Frontal cortex (tissue), 4 donors: ENCODE results near the gene SP2. TPM values are rescaled to one million over a fixed set of nuclear protein-coding genes. Genes with fewer than 3 reads are reported as not detected.

Experiments
- DNase-seq, 2 donors: peaks; one replicate each; pipeline ENCODE4 v3.0.0; 2012; ENCODE audit warnings: low spot score in 2 of 2
- FAIRE-seq: peaks from 2 replicates; lab custom pipeline; 2012; peaks lifted over from hg19 to GRCh38; lab: Jason Lieb, UNC
- total RNA-seq: library from RNA; depleted of rRNA; stranded (reverse); fragments of >200 nt; gene quantifications from one replicate; pipeline ENCODE4 v1.2.3, GENCODE V29; 2014
- donor health status: control.
- donor health status: control.
- donor health status: control.

Gene SP2
- total RNA-seq, result 0.82 TPM

GRCh38 chr17:47895856-47896671, at the start of gene SP2:
Gene SP2, plus strand, starts transcription at chr17:47896236. Its CDS starts 51 bp downstream, at chr17:47896287.
- FAIRE-seq (peak; percentile 96), DNase-seq (peak; percentile 95 to 97)

GRCh38 chr17:47846716-47847340, 49.2 kb upstream of the SP2 start:
- FAIRE-seq (no peak), DNase-seq (no peak)

- FAIRE-seq (no peak), DNase-seq (no peak)
These were observed 48.5 kb upstream of the SP2 start for GRCh38 chr17:47847341-47848197.

DNA sequence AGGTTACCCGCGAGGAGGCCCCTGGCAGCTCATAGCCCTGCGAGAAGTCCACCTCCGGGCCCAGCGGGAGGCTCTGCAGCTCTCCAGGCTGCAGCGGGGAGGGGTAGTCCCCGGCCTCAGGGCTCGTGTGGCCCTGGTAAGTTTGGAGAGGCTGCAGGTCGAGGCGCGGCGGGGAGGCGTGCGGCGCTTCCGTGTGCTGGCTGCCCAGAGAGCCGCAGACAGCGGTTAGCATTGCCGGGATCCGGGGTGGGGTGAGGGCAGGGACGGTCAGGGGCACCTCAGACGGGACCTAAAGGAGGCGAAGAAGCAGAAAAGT, 47.9 kb upstream of the SP2 start:
- DNase-seq, result no peak
- FAIRE-seq, result no peak

DNA sequence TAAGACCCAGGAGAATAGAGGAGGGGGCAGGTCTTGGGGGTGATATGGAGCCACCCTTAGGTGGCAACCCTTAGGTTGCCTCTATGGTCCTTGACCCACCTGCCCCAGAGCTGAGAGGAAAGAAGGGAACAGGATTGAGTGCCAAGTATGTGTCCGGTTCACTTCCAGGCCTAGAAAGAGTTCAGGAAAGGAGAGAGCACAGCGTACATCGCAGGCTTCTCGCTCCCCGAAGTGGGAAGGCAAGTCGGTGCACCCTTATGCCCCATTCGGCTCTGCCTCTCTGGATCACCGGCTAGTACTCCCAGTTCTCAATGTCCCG, 45.7 kb upstream of the SP2 start:
- DNase-seq (no peak), FAIRE-seq (no peak)

DNA sequence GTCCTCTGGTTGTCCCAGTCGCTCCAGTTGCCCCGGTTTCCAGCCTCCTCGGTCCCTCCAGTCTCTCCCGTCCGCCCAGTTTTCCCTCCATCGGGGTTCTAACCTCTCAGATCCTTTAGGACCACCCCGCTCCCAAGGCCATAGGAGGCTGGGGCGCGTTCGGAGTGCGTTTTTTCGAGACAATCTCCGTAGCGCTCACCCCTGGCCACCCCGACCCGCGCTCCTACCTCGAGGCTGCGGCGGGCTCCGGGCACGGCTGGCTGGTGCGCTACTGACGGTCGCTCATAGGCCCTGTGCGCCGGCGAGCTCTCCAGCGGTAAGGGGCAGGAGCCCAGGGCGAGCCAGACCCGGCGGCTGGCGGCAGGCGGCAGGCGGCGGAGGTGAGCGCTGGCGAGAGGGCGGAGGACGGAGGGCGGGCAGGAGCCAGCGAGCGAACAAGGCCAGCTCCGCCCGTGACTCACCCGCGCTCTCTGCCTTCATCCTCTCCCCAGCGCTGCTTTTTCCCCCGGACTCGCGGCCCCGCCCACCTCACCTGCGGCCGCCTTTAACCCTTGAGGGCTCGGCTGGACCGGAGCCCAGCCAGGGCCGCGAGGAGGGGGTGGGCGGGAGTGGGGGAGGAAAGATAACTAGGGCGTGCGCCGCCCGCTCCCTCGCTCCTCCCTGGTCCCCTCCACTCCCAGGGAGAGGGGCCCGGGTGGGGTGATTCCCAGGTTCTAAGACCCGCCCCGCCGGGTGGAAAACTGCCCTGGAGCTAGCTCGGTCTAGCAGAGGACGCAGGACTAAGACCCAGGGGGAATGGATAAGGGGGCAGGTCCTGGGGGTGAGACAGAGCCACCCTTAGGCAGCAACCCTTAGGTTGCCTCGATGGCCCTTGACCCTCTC, 45.1 kb upstream of the SP2 start, which contains the start of gene SP6:
SP6 (minus strand) TSS at position 472 of the 882 bp plus-strand sequence. CDS start 2,734 bp downstream, outside the sequence.
- DNase-seq (peak; percentile 40 to 72), FAIRE-seq (no peak)

DNA sequence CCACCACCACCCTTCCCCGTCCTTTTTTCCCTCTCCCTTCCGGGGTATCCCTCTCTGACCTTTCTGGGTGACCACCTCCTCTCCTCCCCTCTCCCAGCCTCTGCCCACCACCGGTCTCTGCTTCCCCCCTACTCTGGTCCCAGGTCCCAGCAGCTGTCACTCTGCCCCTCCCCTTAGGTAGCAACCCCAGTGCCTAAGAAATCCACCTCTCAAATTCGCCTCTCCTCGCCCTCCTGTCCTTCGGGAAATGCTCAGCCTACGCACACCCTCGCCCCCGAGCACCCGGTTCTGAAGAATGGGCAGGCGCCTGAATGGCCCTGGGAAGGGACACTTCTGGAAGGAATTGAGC, 44.3 kb upstream of the SP2 start:
- no peak for DNase-seq
- FAIRE-seq, result no peak

DNA sequence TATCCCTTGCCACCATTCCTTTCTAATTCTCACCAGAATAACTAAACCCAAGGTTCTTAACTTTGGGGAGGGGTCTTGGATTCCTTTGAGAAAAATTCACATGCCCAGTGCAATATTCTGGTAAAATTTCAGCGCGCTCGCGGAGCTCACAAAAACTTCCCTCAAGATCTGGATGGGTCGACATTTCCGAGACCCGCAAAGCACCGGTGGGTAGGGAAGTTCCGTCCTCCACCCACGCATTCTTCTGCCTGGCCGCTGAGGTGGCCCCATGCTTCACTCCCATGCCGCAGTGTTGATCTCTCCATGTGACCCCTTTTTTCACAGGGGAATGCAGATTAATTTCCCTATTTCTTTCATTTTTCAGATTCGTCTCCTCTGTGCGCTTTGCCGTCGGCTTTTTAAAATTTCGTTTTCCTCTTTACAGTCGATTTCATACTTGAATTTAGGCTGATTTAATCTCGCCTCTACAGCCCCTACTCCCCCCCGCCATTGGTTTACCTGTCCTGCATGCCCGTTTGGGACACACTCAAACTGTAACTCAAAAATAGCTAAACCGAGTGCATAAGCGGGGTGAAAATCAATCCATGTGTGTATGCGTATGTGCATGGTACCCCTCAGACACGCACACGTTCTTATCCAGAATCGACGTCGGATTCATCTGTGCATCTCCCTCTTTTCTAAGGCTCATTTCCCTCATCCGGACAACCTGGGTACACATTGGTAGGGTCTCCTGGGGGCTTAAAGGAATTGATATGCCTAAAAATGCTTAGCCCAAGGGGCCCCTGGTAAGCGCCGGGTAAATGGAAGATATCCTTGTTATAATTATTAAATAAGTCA, 43.7 kb upstream of the SP2 start:
- FAIRE-seq, result no peak
- DNase-seq, result no peak

GRCh38 chr17:47853616-47854015, 42.4 kb upstream of the SP2 start:
- DNase-seq (no peak), FAIRE-seq (no peak)

- DNase-seq (no peak), FAIRE-seq (no peak)
These were observed 40.3 kb upstream of the SP2 start for GRCh38 chr17:47855737-47856136.

- no peak for FAIRE-seq
- DNase-seq, result no peak
These were observed 39.2 kb upstream of the SP2 start for GRCh38 chr17:47856830-47857229.

DNA sequence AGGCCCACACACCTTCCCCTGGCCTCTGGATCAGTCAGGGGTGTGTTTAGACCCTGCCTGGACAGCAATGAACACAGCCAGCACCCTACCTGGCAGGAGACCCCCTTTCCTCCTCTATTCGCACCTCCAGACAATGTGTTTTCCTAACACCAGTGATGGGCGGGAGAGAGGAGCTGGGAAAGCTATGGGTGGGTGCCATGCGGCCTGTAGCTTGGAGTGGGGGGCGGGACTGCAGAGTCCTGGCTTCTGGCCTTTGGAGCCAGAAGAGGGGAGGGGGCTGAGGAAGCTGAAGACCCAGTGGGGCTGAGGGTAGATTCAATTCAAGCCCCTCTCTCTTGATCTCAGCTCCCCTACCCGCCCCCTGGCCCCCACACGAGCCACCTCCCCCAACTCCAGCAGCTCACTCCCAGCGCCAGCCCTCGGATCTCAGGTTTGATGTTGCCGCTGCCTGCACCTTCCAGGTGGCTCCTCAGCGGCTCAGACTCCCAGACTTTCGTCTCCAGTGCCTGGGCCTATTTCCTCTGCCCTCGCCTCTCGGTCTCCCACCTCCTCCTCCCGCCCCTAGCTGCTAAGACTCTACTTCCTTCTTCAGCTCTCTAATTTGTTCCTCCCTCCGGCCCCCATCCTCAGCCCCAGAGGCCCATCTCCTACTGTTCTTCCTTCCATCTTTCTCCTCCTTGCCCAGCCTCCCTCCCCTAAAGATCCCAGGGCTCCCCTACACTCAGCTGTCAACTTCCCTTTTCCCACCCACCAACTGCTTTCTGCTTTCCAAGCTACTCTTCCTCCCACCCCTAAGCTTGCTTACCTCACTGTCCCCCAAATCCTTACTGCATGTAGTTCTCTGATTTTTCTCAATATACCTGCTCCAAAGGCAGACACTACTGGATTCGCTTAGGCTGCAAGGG, 38.2 kb upstream of the SP2 start:
- FAIRE-seq (no peak), DNase-seq (no peak)

- DNase-seq (no peak), FAIRE-seq (no peak)
These were observed 35.6 kb upstream of the SP2 start for GRCh38 chr17:47860386-47860785.

DNA sequence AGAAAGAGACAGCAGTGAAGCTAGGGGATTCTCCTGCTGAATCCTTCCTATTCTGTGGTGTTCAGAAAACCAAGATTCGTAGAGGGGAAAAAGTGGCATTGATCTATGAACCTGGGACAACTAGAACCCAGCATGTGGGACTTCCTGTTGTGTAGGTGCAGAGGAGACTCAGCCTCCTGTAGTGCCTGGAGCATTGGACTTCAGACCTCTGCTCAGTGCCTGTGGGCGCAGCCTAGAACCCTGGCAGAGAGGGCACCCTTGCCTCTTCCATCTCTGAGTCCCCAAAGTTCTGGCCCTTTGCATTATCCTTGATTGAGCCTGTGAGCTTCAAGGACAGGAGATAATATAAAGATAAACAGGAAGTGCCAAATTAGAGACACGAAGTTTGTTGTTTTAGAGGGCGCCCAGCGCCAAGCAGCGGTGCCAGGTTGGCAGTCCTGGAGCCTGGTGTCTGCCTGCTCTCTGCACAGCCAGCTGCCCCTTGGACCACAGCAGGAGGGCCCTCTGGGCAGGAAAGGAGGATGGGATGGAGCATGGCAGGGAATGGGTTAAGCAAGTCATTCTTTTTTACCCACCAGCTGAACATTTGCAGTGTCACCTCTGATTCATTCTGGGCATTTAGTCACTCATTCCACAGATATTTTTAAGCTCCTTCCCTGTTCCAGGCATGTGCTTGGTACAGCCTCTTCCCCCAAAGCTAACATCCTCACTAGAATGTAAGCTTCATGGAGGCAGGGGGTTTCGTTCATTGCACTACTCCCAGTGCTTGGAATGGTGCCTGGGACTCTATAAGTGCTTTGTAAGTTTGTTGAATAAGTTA, 33.2 kb upstream of the SP2 start:
- no peak for FAIRE-seq

DNA sequence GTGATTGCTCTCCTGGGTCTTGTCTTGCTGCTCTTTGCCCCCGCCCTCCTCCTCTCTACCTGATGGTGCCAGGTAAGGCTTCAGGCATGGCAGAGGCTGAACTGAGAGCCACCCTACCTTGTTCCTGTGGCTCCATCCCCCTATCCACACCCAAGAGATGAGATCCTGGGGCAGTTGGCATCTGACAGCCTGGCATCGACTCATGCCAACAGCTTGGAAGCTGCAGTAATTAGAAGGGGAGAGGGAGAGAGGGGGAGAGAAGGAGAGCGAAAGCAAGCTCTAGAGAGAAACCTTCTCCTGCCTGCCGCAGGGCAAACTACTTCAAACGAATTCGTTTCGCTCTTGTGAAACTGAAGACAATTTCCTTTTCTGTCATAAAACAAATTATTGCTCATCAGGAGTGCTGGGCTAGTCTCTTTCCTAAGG, 31.2 kb upstream of the SP2 start:
- DNase-seq (no peak), FAIRE-seq (no peak)

More for the DNA sequence above, 33.2 kb upstream of the SP2 start:
- no peak for DNase-seq

DNA sequence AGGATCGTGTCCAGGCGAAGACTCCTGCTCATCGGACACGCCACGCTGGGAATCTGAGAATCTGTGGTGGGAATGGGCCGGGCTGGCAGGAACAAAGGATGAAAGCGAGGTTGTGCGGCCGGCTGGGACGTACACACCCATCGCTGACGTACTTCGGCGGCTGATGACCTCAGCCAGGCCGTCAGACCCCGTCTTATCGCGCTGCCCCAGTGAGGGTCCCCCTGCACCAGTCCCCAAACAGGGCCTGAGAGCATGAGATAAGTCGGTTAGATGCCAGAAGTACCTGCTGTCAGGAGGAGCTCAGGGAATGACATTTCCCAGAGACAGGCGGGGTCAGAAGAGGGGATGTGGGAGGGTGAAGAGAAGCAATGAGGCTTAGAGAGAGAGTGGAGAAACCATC, 29.1 kb upstream of the SP2 start:
- FAIRE-seq (no peak), DNase-seq (no peak)

GRCh38 chr17:47867813-47868533, 28.1 kb upstream of the SP2 start:
- no peak for FAIRE-seq

More at GRCh38 chr17:47867813-47868533, 28.1 kb upstream of the SP2 start:
- DNase-seq, result no peak
